ENCODE data around the gene SLC25A33.

The SLC25A33 gene

GRCh38 chr1:9561429-9561828 is 22.2 kb downstream of the SLC25A33 start (continued):
- TF ChIP-seq ZNF140 (tag by site-specific recombination; IDR thresholded peaks at IDR 0.05): no peak
- TF ChIP-seq ZNF558 (tag by site-specific recombination; IDR thresholded peaks at IDR 0.05): no peak
- no peak for TF ChIP-seq ZNF555 (tag by site-specific recombination; conservative IDR thresholded peaks at IDR 0.05)
- peak; percentile 71; the same call in 1 of the 2 replicates for TF ChIP-seq PRDM6 (tag by site-specific recombination; IDR thresholded peaks at IDR 0.05)
- no peak for TF ChIP-seq ZNF239 (tag by site-specific recombination; IDR thresholded peaks at IDR 0.05)
- TF ChIP-seq ZNF529 (tag by site-specific recombination; IDR thresholded peaks at IDR 0.05; ENCODE audit: insufficient replicate concordance): peak; percentile 32
- no peak; the same call in 1 of the 2 replicates for TF ChIP-seq ZNF596 (tag by site-specific recombination; IDR thresholded peaks at IDR 0.05)
- no peak for TF ChIP-seq ZNF24 (tag by site-specific recombination; IDR thresholded peaks at IDR 0.05)
- TF ChIP-seq OSR2 (tag by site-specific recombination; IDR thresholded peaks at IDR 0.05): peak; percentile 53; the same call in 1 of the 2 replicates
- TF ChIP-seq KLF8 (tag by site-specific recombination; IDR thresholded peaks at IDR 0.05): peak; percentile 38; the same call in 1 of the 2 replicates
- TF ChIP-seq ZNF350 (tag by site-specific recombination; IDR thresholded peaks at IDR 0.05): no peak
- TF ChIP-seq TCF7L2 (IDR thresholded peaks at IDR 0.05; ENCODE audit: borderline replicate concordance, low read depth, low read length): peak; percentile 2; the same call in 1 of the 2 replicates
- no peak for TF ChIP-seq ZIC2 (tag by site-specific recombination; IDR thresholded peaks at IDR 0.05)
- TF ChIP-seq ZNF768 (tag by site-specific recombination; IDR thresholded peaks at IDR 0.05): no peak
- TF ChIP-seq ZNF449 (tag by site-specific recombination; IDR thresholded peaks at IDR 0.05): no peak
- TF ChIP-seq ZEB2 (tag by site-specific recombination; IDR thresholded peaks at IDR 0.05): 0 out of 2 replicates have a peak, but pooled peaks have one; percentile 54
- TF ChIP-seq ZNF610 (tag by site-specific recombination; IDR thresholded peaks at IDR 0.05; ENCODE audit: borderline replicate concordance): 0 out of 2 replicates have a peak, but pooled peaks have one; percentile 56
- TF ChIP-seq ZNF423 (tag by site-specific recombination; IDR thresholded peaks at IDR 0.05): no peak
- TF ChIP-seq ZNF561 (tag by site-specific recombination; IDR thresholded peaks at IDR 0.05; ENCODE audit: borderline replicate concordance): peak; percentile 62; the same call in 1 of the 2 replicates
- TF ChIP-seq ZNF362 (tag by site-specific recombination; IDR thresholded peaks at IDR 0.05): no peak
- TF ChIP-seq MYNN (tag by site-specific recombination; IDR thresholded peaks at IDR 0.05; ENCODE audit: borderline replicate concordance): no peak
- 0 out of 2 replicates have a peak, but pooled peaks have one; percentile 43 for TF ChIP-seq ZBTB48 (tag by site-specific recombination; IDR thresholded peaks at IDR 0.05)
- TF ChIP-seq ZNF292 (tag by site-specific recombination; IDR thresholded peaks at IDR 0.05; ENCODE audit: borderline replicate concordance, low read depth): no peak
- TF ChIP-seq ZNF707 (tag by site-specific recombination; IDR thresholded peaks at IDR 0.05): no peak
- TF ChIP-seq REPIN1 (tag by site-specific recombination; IDR thresholded peaks at IDR 0.05; ENCODE audit: low read depth): no peak
- TF ChIP-seq ZNF629 (tag by site-specific recombination; IDR thresholded peaks at IDR 0.05): 0 out of 2 replicates have a peak, but pooled peaks have one; percentile 31
- no peak for TF ChIP-seq ZNF701 (tag by site-specific recombination; IDR thresholded peaks at IDR 0.05)
- peak; percentile 68; the same call in 1 of the 2 replicates for TF ChIP-seq ZNF37A (tag by site-specific recombination; IDR thresholded peaks at IDR 0.05)
- TF ChIP-seq ZNF664 (tag by site-specific recombination; IDR thresholded peaks at IDR 0.05): no peak
- TF ChIP-seq ZNF10 (tag by site-specific recombination; IDR thresholded peaks at IDR 0.05): no peak; the same call in 1 of the 2 replicates
- no peak for TF ChIP-seq ZNF692 (tag by site-specific recombination; IDR thresholded peaks at IDR 0.05)
- TF ChIP-seq ZBTB21 (tag by site-specific recombination; IDR thresholded peaks at IDR 0.05): no peak
- no peak for TF ChIP-seq ZNF155 (tag by site-specific recombination; IDR thresholded peaks at IDR 0.05)
- TF ChIP-seq KLF16 (tag by site-specific recombination; IDR thresholded peaks at IDR 0.05): no peak; the same call in 1 of the 2 replicates
- no peak for TF ChIP-seq WT1 (tag by site-specific recombination; IDR thresholded peaks at IDR 0.05)
- peak; percentile 58; the same call in 1 of the 2 replicates for TF ChIP-seq IKZF3 (tag by site-specific recombination; IDR thresholded peaks at IDR 0.05)
- no peak for TF ChIP-seq HOXA7 (CRISPR knock-in tag; IDR thresholded peaks at IDR 0.05; ENCODE audit: borderline replicate concordance)

All from HEK293 (cell line).